ENCODE data around the gene LTA4H. TPM values are rescaled to one million over a fixed set of nuclear protein-coding genes. Genes with fewer than 3 reads are reported as not detected.
A peak's percentile ranks its signal among the peaks of the same experiment; 100 is the strongest.

Gene LTA4H
- total and polyA plus RNA-seq, 4 donors: 145 to 262 (median 172) TPM

DNA sequence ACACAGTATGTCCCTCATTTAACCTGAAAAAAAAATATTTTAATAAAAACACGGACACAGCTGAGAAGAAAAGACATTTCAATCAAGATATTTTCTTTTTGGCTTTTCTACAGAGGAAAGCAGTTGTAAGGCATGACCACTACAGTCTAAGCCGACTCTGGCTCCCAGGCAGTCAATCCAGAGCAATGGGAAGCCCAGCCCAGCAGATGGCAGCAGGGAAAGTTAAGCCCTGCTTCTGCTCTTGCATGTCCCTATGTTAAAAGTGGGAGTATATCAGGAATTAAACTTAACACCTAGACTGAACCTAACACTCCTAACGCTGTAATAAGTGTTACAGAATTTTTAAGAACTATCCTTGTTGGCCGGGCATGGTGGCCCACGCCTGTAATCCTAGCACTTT, 19.7 kb downstream of the LTA4H start:
- H3K36me3 ChIP-seq (ENCODE audit: control insufficient read depth in 4 of 4, insufficient read depth in 4 of 4, low read length in 4 of 4): peaks cover 13 to 44% (median 23%) of the 10 kb centered on the region in 4 donors
- peak; percentile 5 for TF ChIP-seq CTCF (IDR thresholded peaks at IDR 0.05; ENCODE audit: control extremely low read depth, extremely low read depth)

GRCh38 chr12:96014943-96015599, 20.3 kb downstream of the LTA4H start:
- Histone ChIP-seq H3K36me3 (ENCODE audit: control insufficient read depth in 4 of 4, insufficient read depth in 4 of 4, low read length in 4 of 4) (peaks cover 13 to 46% (median 26%) of the 10 kb centered on the region in 4 donors), H3K4me1 (ENCODE audit: control insufficient read depth in 5 of 5, insufficient read depth in 5 of 5, low read length in 5 of 5) (no peaks in the 10 kb centered on the region), H3K9me3 (ENCODE audit: control insufficient read depth in 4 of 4, insufficient read depth in 3 of 4, low read length in 3 of 4) (no peaks in the 10 kb centered on the region), H3K27ac (ENCODE audit: low read depth in 1 of 2, low read length in 1 of 2) (no peak overlapping the region), H3K9ac (ENCODE audit: insufficient read depth in 1 of 2, low read length in 2 of 2) (peak overlapping the region in 1 of 2 donors; percentile 66), H3K4me3 (no peak overlapping the region), H3K27me3 (ENCODE audit: control insufficient read depth in 3 of 3, insufficient read depth in 3 of 3, low read length in 2 of 3) (no peaks in the 10 kb centered on the region)
- no peak for TF ChIP-seq CTCF (IDR thresholded peaks at IDR 0.05; ENCODE audit: control extremely low read depth, extremely low read depth)
- ATAC-seq (ENCODE audit: insufficient read depth, low FRiP score) (no peak), DNase-seq (peak in 2 of 3 donors; percentile 40 to 79)
- 88 to 89% methylated on average over 3 of the region's 3 CpGs for WGBS, 2 donors

More for the DNA sequence above, 19.7 kb downstream of the LTA4H start:
- ATAC-seq (ENCODE audit: insufficient read depth, low FRiP score) (no peak), DNase-seq (peak; percentile 42 to 57 (median 45))
- Histone ChIP-seq H3K27ac (ENCODE audit: low read depth in 1 of 2, low read length in 1 of 2) (no peak overlapping the region), H3K4me1 (ENCODE audit: control insufficient read depth in 5 of 5, insufficient read depth in 5 of 5, low read length in 5 of 5) (no peaks in the 10 kb centered on the region), H3K9ac (ENCODE audit: insufficient read depth in 1 of 2, low read length in 2 of 2) (no peak overlapping the region), H3K4me3 (no peak overlapping the region), H3K9me3 (ENCODE audit: control insufficient read depth in 4 of 4, insufficient read depth in 3 of 4, low read length in 3 of 4) (no peaks in the 10 kb centered on the region), H3K27me3 (ENCODE audit: control insufficient read depth in 3 of 3, insufficient read depth in 3 of 3, low read length in 2 of 3) (no peaks in the 10 kb centered on the region)
- 77 to 85% methylated on average over 5 of the region's 5 CpGs for WGBS, 2 donors

- H3K27ac ChIP-seq (ENCODE audit: low read depth in 1 of 2, low read length in 1 of 2): no peak overlapping the region
- 65 to 73% methylated on average over 1 of the region's 1 CpG for WGBS, 2 donors
Observed at GRCh38 chr12:96007729-96008128, 27.7 kb downstream of the LTA4H start.

More at GRCh38 chr12:96007729-96008128, 27.7 kb downstream of the LTA4H start:
- no peaks in the 10 kb centered on the region for H3K4me1 ChIP-seq (ENCODE audit: control insufficient read depth in 5 of 5, insufficient read depth in 5 of 5, low read length in 5 of 5)
- DNase-seq (no peak), ATAC-seq (ENCODE audit: insufficient read depth, low FRiP score) (no peak)
- peaks cover 18 to 53% (median 41%) of the 10 kb centered on the region in 4 donors for H3K36me3 ChIP-seq (ENCODE audit: control insufficient read depth in 4 of 4, insufficient read depth in 4 of 4, low read length in 4 of 4)
- no peaks in the 10 kb centered on the region for H3K27me3 ChIP-seq (ENCODE audit: control insufficient read depth in 3 of 3, insufficient read depth in 3 of 3, low read length in 2 of 3)
- no peak overlapping the region for H3K9ac ChIP-seq (ENCODE audit: insufficient read depth in 1 of 2, low read length in 2 of 2)
- TF ChIP-seq CTCF (IDR thresholded peaks at IDR 0.05; ENCODE audit: control extremely low read depth, extremely low read depth): no peak
- H3K4me3 ChIP-seq: no peak overlapping the region
- no peaks in the 10 kb centered on the region for H3K9me3 ChIP-seq (ENCODE audit: control insufficient read depth in 4 of 4, insufficient read depth in 3 of 4, low read length in 3 of 4)

Data from lung (tissue), 12 donors.